SK-N-MC (cell line): ENCODE data around the gene NUBP2.

Experiments used
- EZH2 ChIP-seq: fragments of 200-600 bp; sonication (generic); IDR thresholded peaks from one replicate; pipeline ENCODE4 v1.6.1; 2017; ENCODE audit warnings: antibody characterized with exemption
- POLR2AphosphoS5 ChIP-seq: IDR thresholded peaks from 2 replicates; pipeline ENCODE4 v1.6.1; 2012; ENCODE audit warnings: mild to moderate bottlenecking, low read depth, low read length, borderline replicate concordance

- no peak for TF ChIP-seq POLR2AphosphoS5
- no peak for TF ChIP-seq EZH2
Observed at GRCh38 chr16:1834096-1834495, 51.3 kb downstream of the NUBP2 start.
